Smooth muscle cell (in vitro differentiated cells): Measurements from ENCODE around the gene FNDC7. TPM values are rescaled to one million over a fixed set of nuclear protein-coding genes. Genes with fewer than 3 reads are reported as not detected.

ENCODE experiments used
- DNase-seq: peaks from one replicate; lab custom pipeline; 2025; ENCODE audit not compliant: unreplicated experiment; lab: John Stamatoyannopoulos, UW
- H2AFZ ChIP-seq: fragments of 200-600 bp; sonication (generic); 2 replicates; pipeline ENCODE4 v1.6.0; 2016; ENCODE audit warnings: antibody characterized with exemption, low read depth, mild to moderate bottlenecking
- H3F3A ChIP-seq: fragments of 200-600 bp; sonication (generic); 2 replicates; pipeline ENCODE4 v1.6.0; 2017; ENCODE audit warnings: antibody characterized with exemption, low read depth
- H3K27ac ChIP-seq: fragments of 200-600 bp; sonication (generic); 2 replicates; pipeline ENCODE4 v1.5.1; 2016; ENCODE audit warnings: low read depth, mild to moderate bottlenecking
- H3K27me3 ChIP-seq: fragments of 200-600 bp; sonication (generic); 2 replicates; pipeline ENCODE4 v1.6.1; 2016; ENCODE audit warnings: low read depth, mild to moderate bottlenecking
- H3K36me3 ChIP-seq: fragments of 200-600 bp; sonication (generic); 2 replicates; pipeline ENCODE4 v1.5.1; 2016; ENCODE audit warnings: low read depth
- H3K4me1 ChIP-seq: fragments of 200-600 bp; sonication (generic); 2 replicates; pipeline ENCODE4 v1.5.1; 2016; ENCODE audit warnings: low read depth
- H3K4me2 ChIP-seq: fragments of 200-600 bp; sonication (generic); 2 replicates; pipeline ENCODE4 v1.6.0; 2016; ENCODE audit warnings: mild to moderate bottlenecking
- H3K4me3 ChIP-seq: fragments of 200-600 bp; sonication (generic); 2 replicates; pipeline ENCODE4 v1.5.1; 2016; ENCODE audit warnings: mild to moderate bottlenecking
- H3K79me2 ChIP-seq: fragments of 200-600 bp; sonication (generic); 2 replicates; pipeline ENCODE4 v1.6.0; 2016; ENCODE audit warnings: low read depth, mild to moderate bottlenecking
- H3K9ac ChIP-seq: fragments of 200-600 bp; sonication (generic); 2 replicates; pipeline ENCODE4 v1.6.0; 2016; ENCODE audit warnings: low read depth
- H3K9me3 ChIP-seq: fragments of 200-600 bp; sonication (generic); replicated peaks from 2 replicates; pipeline ENCODE4 v1.5.1; 2016; ENCODE audit warnings: low read depth
- H4K20me1 ChIP-seq: fragments of 200-600 bp; sonication (generic); 2 replicates; pipeline ENCODE4 v1.6.0; 2016; ENCODE audit warnings: low read depth
- WGBS: methylation state at CpG from one replicate; pipeline ENCODE4 v1.1.7; 2016; ENCODE audit warnings: low lambda C conversion rate; 5-methylcytosine and 5-hydroxymethylcytosine counted together
- polyA plus RNA-seq: library from polyadenylated mRNA; unstranded; fragments of >200 nt; fragmentation: Nextera tagmentation; extraction: Ambion mirVana; gene quantifications from 2 replicates; pipeline ENCODE4 v1.2.1, GENCODE V29; 2016
- total RNA-seq: library from RNA; depleted of rRNA; stranded (reverse); fragments of >200 nt; gene quantifications from 2 replicates; pipeline ENCODE4 v1.2.3, GENCODE V29; 2014
- TF ChIP-seq, protein P1 (sequence below): fragments of 200-600 bp; sonication (generic); IDR thresholded peaks from 2 replicates; pipeline ENCODE4 v1.5.1; 2017; ENCODE audit warnings: borderline replicate concordance, mild to moderate bottlenecking, antibody characterized with exemption; ENCODE audit not compliant: insufficient read depth, poor library complexity, severe bottlenecking

FNDC7 gene
- total and polyA plus RNA-seq, 2 experiments from 2014 or later: 0.18 TPM; not detected in 1

DNA sequence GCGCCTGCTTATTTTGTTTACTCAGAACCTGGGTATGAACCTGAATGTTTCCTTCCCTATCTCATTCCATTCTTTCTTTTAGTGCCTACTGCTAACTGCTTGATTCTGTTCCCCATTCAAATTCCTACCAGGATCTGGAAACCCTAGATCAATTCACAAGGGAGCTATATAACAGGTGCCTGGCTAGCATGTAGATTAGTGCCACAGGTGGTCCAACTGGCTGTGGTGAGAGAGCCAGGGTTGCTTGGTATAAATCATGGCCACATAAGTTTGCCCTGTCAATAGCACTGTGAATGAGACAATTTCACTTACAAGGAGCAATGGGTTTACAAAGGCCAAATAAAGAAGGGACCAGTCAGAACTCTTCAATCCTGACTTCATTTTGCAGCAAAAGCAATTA lies 27.2 kb upstream of the FNDC7 start:
- Histone ChIP-seq H3K79me2 (no peaks in the 10 kb centered on the region), H3F3A (no peaks in the 10 kb centered on the region), H3K27ac (no peak overlapping the region), H3K4me2 (no peak overlapping the region), H3K4me3 (no peak overlapping the region), H3K27me3 (no peaks in the 10 kb centered on the region), H2AFZ (no peak overlapping the region), H3K9ac (no peak overlapping the region), H3K9me3 (no peaks in the 10 kb centered on the region), H3K4me1 (peaks cover 6% of the 10 kb centered on the region), H4K20me1 (no peaks in the 10 kb centered on the region), H3K36me3 (no peaks in the 10 kb centered on the region)
- no peak for DNase-seq
- 87% methylated on average over 1 of the region's 1 CpG for WGBS
- TF ChIP-seq, protein P1, sequence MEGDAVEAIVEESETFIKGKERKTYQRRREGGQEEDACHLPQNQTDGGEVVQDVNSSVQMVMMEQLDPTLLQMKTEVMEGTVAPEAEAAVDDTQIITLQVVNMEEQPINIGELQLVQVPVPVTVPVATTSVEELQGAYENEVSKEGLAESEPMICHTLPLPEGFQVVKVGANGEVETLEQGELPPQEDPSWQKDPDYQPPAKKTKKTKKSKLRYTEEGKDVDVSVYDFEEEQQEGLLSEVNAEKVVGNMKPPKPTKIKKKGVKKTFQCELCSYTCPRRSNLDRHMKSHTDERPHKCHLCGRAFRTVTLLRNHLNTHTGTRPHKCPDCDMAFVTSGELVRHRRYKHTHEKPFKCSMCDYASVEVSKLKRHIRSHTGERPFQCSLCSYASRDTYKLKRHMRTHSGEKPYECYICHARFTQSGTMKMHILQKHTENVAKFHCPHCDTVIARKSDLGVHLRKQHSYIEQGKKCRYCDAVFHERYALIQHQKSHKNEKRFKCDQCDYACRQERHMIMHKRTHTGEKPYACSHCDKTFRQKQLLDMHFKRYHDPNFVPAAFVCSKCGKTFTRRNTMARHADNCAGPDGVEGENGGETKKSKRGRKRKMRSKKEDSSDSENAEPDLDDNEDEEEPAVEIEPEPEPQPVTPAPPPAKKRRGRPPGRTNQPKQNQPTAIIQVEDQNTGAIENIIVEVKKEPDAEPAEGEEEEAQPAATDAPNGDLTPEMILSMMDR: no peak

DNA sequence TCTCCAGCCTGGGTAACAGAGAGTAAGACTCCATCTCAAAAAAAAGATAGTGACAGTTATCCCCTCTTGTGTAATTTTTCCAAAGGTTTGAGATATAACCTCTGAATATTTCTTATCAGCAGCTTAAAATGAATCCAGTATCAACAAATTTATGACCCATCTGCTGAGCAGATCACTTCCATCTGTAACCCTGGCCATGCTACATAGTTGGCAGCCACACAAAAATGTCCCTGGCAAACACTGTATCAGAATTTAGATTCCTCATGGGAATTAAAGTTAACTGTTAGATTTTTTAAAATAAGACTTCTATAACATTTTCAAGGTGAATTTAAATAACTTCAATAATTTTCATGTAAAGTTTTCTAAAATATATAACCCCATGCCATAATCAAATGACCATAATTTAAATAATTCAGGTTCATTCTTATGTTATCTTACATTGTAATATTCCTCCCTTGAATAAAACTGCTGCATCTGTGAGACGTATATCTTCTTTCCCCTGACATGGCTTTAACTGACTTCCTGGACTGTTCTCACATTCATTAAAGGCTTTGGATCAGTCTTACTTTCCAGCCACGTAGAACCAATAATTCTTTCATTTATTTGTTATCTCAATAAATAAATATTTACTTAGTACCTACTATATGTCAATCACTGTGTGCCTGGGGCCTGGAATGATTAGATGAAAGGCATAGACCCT lies 25.9 kb upstream of the FNDC7 start:
- no peaks in the 10 kb centered on the region for H4K20me1 ChIP-seq
- H3K79me2 ChIP-seq: no peaks in the 10 kb centered on the region
- no peak overlapping the region for H3K4me3 ChIP-seq
- WGBS: 70% methylated on average over 2 of the region's 2 CpGs
- no peak overlapping the region for H3K9ac ChIP-seq
- no peaks in the 10 kb centered on the region for H3K27me3 ChIP-seq
- H3K36me3 ChIP-seq: no peaks in the 10 kb centered on the region
- H3K27ac ChIP-seq: no peak overlapping the region
- TF ChIP-seq, protein P1: no peak
- H3K4me2 ChIP-seq: no peak overlapping the region
- no peak overlapping the region for H2AFZ ChIP-seq
- no peak for DNase-seq
- H3K9me3 ChIP-seq: no peaks in the 10 kb centered on the region
- peaks cover 7% of the 10 kb centered on the region for H3K4me1 ChIP-seq
- no peaks in the 10 kb centered on the region for H3F3A ChIP-seq

DNA sequence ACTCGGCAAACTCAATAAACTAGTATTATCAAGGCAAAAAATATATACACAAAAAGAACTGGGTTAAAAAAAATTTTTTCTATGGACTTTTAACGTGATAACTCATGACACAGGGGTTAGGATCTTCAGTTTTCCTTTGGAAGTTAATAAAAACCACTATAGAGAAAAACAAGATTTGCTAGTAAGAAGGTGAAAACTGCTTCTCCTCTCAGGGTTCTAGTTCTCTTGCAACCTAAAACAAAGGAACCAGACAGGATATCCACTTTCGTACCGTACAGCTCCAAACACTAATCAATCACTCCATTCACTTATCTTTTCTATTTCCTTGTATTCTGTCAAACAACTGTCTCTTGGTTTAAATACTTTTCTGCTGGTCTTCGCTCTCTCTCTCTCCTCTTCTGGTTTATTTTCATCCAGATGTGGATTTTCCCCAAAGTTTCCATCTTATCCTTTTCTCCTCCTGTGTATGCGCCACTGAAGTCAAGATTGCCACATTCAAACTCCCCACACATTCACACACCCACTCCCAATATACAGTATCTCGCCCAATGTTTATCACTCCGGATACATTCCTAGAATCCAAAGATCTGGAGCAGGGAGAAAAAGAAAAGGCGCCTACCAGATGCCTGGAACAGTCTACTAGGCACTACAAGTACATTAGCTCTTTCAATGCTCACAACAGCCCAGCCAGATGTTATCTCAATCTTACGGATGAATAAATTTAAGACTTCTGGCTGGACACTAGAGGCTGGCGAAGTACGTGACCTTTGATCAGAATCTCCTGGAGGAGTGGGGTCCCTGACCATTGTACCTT lies 21.4 kb upstream of the FNDC7 start:
- peak overlapping the region; percentile 92 for H3K9ac ChIP-seq
- H3K27ac ChIP-seq: peak overlapping the region; percentile 93
- no peaks in the 10 kb centered on the region for H3K9me3 ChIP-seq
- TF ChIP-seq, protein P1: no peak
- H3K4me1 ChIP-seq: peaks cover 25% of the 10 kb centered on the region
- H3K36me3 ChIP-seq: peaks cover 12% of the 10 kb centered on the region
- no peaks in the 10 kb centered on the region for H3K27me3 ChIP-seq
- no peak for DNase-seq
- peak overlapping the region; percentile 97 for H3K4me3 ChIP-seq
- 32% methylated on average over 12 of the region's 12 CpGs for WGBS
- peak overlapping the region; percentile 95 for H3K4me2 ChIP-seq
- peak overlapping the region; percentile 79 for H2AFZ ChIP-seq
- peaks cover 39% of the 10 kb centered on the region for H3K79me2 ChIP-seq
- H3F3A ChIP-seq: no peaks in the 10 kb centered on the region
- peaks cover 39% of the 10 kb centered on the region for H4K20me1 ChIP-seq
